ENCODE data around the gene RNASEH2A.
"Not testable (repeated sequence)": the region's sequence is repeated elsewhere in the genome, so short reads cannot be mapped to it uniquely, and the experiment has no call there.

The RNASEH2A gene

DNA sequence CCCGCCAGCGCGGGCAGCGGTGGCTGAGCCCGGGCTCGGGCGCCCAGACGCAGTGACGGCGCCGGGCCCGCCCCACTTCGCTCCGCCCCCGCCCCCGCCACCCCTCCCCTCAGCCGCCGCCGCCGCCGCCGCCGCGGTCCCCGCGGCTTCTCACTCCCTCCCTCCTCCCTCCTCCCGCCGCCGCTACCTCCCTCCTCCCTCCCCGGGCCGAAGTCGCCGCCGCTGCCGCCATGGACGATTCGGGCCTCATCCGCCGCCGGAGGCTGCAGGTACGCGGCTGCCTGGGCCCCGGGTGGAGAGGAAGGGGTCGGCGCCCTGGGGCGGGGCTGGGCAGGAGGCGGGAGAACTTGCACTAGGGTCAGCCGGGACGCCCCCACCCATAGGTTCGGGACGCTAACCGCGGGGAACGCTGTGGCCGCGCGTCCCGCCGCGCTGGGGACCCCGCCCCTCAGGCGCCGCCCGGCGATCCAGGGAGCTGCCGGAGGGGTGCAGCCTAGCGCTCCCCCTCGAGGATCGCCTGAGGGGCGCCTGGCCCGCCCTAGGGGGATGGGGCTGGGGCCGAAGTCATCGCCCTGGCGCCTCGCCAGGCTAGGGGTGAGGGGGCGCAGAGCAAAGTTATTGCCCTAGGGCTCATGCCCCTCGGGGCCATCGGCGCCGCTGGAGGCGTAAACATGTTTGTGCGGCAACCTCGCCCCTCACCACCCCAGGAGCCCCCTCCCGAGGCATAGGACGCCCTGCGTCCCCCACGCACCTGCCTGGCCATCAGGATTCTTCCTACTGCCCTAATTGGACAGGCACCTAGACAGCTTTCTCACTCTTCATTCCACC lies 27.6 kb downstream of the RNASEH2A start:
- peak; percentile 81 for DNase-seq (ENCODE audit: low spot score)

DNA sequence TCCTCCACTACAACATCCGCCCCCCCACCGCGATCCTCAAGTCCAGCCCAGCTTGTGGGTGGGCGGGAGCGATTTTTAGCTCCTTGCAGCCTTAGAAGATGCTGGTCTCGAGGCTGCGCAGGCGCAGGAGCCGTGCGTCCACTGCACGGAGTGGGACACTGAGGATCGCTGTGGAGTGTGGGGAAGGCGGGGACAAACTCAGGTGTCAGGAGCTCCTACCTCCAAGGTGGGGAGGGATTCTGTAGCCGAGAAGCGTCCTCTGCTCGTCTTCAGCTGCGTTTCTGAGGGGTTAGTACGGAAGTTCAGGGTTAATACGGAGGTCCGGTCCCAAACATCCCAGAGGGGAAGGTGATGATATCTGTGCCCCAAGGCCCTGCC lies 28.2 kb downstream of the RNASEH2A start, which contains the start of gene RTBDN:
RTBDN (minus strand) TSS at position 14 of the 378 bp plus-strand sequence. CDS start 4,600 bp downstream, outside the sequence.
- DNase-seq (ENCODE audit: low spot score), result no peak

DNA sequence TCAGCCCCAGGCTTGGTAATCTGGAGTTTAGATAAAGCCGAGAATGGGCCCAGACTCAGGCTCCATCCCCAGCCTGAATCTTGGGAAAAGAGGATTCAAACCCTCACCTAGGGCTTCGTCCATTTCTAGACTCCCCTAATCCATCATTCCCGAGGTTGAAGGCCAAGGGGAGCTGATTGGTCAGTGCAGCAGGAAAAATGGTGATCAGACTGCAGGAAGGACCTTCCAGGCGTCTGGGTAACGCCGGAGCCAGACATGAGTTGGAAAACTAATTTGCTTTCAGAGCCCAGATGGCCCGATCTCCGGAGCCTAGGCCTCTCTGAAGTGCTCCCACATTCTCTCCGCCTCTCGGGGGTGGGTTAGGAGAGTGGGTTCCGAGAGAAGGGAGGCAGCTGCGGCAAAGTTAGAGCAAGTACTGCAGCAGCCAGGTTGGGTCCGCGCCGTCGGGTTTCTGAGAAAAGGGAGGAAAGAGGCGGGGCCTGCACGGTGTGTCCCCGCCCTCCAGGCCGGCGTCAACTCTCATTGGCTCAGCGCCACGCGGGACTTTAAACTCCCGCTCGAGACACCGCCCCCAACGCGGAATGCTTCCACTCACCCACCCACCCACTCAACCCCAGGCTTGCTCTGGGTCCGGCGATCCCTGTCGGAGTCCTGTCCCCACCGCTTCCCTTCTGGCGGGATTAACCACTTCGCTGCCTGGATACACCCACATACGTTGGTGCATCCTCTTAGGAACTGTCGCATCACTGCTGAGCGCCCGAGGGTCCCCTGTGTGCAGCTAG lies 28.8 kb downstream of the RNASEH2A start:
- DNase-seq (ENCODE audit: low spot score), result peak; percentile 67

DNA sequence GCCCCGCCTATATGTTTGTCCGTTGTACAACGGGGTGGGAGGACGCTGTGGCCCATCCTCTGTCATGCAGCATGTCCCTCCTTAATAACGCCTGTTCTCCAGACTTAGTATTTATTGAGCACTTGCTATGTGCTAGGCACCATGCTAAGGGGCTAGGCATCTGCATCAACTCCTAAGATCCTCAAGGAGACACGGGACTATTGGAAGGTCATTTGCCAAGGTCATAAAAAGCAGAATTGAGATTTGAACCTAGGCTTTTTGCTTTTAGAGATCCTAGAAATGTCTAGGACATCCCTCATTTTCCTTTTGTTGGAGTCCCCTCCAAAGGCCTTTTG lies 30.1 kb downstream of the RNASEH2A start:
- no peak for DNase-seq (ENCODE audit: low spot score)

DNA sequence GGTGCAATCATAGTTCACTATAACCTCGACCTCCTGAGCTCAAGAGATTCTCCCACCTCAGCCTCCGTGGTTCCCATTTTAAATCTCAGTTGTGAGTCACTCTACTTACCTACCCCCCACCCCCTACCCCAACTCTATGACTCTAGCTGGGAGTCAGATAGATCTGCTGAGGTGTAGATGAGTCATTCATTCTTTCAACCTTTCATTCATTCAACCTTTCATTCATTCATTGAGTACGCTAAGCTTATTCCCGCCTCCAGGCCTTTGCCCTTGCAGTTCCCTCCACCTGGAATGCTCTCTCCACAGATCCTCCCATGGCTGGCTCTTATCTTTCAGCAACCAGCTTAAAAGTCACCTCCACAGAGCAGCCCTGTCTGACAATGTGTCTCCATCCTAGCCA lies 30.8 kb downstream of the RNASEH2A start:
- DNase-seq (ENCODE audit: low spot score), result no peak

DNA sequence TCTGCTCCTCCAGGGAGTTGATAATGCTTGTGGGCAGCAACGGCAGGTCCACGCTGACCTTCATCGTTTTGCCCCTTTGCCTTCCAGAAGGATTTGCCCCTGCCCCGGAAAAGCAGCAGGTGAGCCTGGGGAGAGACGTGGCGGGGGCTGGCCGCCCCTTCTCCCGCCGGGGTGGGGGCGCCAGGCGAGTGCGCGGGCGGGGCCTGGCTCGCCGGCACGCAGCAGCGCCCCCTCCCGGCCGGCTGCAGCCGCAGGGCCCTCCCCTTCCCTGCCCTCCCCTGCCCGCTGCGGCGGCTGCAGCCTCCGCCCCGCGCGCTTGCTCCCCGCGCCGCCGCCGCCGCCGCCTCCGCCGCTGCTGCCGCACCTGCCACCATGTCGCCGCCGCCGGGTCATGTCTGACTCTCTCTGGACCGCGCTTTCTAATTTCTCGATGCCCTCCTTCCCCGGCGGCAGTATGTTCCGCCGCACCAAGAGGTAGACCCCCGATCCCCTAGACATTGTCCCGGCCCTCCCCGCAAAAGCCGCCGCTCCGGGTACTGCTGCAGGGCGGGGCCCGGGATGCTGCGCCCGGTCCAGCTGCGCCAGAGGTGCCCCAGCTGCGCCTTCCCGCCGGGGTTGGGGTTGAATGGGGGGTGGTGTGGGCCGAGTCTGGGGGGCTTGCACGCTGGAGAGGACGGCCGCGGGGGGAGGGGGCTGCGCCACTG lies 31.9 kb downstream of the RNASEH2A start, which contains the start of gene MAST1:
MAST1 (plus strand) TSS at position 334 of the 704 bp plus-strand sequence; CDS start at position 392, 58 bp downstream.
- DNase-seq (ENCODE audit: low spot score), result peak; percentile 82

DNA sequence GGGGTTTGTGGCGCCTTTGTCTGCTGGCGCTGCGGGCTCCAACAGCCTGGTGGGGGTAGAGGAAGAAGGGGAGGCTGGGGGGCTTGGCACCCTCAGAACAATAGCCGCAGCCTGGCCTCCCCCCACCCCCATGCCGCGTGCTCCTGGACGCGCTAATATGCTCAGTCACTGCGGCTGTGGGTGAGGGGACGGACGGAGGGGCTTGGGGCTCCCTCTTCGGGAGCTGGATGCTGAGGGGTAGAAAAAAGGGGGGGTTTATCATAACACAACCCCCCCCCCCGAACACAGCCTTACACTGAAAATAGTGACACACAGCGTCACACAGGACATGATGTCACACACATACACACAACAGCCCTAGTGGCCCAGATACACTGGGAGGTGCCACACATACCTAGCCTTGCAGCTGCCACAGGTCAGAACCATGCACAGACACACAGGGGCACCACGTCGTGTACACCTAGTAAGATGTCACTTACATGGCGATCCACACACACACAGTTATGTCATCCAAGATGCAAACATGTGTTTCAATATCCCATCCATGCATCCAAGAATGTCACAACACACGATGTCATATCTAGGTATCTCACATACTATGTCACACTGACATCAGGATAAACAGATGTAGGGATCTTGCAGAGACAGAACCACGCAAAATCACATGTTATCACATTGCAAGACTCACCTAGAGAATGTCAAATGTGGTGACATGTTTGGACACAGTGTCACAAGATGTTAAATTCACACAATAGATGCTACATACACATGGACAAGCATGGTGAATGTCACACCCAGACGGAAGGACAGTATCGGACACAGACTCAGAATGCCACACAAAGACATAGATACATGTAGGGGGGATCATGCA lies 32.7 kb downstream of the RNASEH2A start:
- no peak for DNase-seq (ENCODE audit: low spot score)

DNA sequence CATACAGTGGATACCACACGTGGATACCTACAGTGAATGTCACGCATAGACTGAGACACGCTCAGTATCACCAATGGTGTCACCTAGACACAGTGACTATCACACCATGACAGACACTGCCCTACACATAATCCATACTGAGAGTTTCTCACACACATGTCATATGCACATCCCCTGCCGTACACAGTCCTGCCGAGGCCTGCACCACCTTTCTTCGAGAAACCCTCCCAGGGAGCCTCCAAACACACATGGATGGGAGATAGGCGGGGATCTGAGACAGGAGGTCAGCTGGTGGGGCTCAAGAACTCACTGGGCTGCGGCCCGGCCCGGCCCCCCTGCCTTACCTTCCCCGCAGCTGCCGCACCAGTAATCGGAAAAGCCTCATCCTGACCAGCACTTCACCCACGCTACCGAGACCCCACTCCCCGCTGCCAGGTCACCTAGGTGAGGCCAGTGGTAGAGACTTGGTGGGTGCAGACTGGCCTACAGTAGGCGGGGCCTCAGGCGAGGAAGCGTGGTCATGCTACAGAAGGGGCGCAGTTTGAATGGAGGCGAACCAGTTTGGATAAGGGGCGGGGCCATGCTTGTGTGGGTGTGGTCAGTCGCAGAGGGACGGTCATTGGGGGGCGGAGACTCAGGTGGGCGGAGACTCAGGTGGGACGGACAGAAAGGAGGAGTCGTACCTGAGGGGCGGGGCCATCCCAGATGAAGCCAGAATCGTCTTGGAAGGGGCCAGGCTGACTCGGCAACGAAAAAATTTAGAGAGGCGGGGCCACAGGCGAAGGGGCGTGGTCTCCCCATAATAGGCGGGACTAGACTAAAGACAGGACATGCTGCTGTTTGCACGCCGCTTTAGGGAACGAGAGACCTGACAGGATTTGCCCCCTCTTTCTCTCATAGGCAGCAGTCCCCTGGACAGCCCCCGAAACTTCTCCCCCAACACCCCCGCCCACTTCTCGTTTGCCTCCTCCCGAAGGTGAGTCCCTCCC lies 34.0 kb downstream of the RNASEH2A start:
- DNase-seq (ENCODE audit: low spot score), result peak; percentile 98

DNA sequence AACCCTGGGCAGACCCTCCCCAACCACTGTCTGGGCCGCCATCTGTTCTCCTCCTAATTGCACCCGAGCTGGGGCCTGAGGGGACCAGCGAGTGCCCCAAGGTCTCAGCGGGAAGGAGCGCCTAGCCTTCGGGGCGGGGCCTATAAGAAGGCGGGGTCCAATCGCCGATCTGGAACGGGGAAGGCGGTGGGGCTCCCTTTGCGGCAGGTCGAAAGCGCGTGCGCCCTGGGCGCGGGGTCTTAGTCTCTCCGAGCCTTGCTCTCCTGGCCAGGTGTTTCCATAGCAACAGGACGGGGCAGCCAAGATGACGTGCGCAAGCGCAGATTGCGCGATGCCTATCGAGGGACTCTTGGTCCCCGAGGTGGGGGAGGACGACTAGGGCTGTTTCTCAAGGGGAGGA lies 34.7 kb downstream of the RNASEH2A start:
- DNase-seq (ENCODE audit: low spot score), result peak; percentile 96

DNA sequence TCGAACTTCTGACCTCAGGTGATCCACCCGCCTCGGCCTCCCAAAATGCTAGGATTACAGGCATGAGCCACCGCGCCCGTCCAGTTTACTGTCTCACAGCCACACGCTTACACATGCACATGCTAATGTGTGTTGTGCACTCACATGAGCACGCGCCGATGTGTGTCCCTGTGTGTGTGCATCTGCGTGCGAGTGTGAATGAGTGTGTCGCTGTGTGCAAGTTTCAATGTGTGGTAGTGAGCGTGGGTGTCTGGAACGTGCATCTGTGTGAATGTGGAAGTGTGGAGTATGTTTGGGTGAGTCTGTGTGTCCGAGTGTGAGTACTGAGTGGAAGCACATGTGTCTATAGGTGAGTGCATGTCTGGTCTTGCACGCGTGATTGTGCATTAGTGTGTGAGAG lies 36.1 kb downstream of the RNASEH2A start:
- DNase-seq (ENCODE audit: low spot score), result no peak

DNA sequence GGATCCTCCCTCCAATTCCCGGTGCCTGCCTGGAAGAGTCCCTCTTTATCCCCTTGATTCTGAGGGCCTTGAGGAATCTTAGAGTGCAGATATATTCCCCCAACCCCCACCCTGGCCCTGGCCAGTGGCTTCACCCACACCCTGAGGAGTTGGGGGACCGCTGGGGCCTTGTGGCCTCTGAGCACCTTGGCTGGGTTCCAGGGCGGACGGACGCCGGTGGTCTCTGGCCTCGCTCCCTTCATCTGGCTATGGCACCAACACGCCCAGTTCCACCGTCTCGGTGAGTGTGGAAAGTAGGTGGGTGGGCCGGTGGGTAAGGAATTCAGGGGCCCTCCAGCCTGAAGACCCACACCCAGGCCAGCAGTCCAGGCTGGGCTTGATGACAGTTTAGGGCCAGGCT lies 36.9 kb downstream of the RNASEH2A start:
- no peak for DNase-seq (ENCODE audit: low spot score)

DNA sequence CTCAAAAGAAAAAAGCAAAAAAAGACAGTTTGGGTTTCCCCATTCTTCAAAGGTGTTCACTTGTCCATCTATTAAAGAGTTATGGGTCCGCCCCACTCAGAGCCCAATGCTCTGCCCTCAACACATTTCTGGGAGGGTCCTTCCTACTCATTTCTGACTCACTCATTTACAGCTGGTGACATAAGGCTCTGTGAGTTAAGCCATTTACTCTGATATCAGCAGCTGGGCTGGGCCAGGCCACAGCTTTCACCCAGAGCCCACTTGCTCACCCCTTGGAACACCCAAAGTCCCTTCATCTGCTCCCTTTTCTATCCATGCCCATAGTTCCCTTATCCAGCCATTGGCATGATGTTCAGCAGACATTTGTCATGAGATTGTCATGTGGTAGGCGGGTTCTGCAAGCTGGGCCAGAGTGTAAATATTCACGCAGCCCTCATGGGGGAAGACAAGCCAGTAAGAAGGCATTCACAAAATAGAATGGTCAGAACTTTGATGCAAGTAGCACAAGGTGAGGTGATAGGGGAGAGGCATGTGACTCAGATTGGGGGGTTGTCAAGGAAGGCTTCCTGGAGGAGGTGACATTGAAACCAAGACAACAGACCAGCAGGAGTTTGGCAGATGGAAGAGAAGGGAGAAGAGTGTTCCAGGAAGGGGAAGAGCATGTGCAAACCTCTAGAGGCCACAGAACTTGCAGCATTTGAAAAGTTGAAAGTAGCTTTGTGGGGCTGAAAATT lies 37.8 kb downstream of the RNASEH2A start:
- DNase-seq (ENCODE audit: low spot score), result no peak

DNA sequence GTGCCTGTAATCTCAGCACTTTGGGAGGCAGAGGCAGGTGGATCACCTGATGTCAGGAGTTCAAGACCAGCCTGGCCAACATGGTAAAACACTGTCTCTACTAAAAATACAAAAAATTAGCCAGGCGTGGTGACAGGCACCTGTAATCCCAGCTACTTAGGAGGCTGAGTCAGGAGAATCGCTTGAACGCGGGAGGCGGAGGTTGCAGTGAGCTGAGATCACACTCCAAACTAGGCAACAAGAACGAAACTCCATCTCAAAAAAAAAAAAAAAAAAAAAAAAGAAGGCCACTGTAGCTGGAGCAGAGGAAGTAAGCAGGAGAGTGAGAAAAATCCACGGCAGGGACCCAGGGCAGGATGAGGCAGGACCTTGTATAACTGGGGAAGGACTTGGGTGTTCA lies 40.2 kb downstream of the RNASEH2A start:
- DNase-seq (ENCODE audit: low spot score), result not testable (repeated sequence)

DNA sequence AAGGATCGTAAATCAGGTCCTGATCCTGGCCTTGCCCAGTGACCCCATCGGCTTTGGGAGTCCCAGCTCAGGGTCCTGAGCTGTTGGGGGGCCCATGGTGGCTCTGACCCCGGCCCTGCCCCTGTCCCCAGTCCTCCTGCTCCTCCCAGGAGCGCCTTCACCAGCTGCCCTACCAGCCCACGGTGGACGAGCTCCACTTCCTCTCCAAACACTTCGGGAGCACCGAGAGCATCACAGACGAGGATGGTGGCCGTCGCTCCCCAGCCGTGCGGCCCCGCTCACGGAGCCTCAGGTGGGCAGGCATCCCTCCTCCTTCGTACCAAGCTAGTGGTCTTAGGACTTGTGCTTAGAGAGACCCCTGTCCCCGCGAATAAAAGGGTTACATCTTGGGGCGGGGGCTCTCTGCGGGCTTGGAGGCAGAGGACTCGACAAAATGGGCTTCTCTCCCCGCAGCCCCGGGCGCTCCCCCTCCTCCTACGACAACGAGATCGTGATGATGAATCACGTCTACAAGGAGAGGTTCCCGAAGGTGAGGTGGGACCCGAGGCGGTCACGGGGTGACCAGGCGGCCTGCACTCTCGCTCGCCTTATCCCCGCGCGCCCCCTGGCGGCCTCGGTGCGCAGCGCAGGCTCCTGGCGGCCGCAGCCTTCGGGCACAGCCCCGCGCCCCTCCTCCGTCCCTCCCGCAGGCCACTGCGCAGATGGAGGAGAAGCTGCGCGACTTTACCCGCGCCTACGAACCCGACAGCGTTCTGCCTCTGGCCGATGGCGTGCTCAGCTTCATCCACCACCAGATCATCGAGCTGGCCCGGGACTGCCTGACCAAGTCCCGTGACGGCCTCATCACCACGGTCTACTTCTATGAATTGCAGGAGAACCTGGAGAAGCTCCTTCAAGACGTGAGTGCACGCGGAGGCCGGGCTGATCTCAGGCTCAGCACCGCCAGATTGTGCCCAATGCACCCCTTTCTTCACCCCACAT lies 41.1 kb downstream of the RNASEH2A start:
- peak; percentile 95 for DNase-seq (ENCODE audit: low spot score)

DNA sequence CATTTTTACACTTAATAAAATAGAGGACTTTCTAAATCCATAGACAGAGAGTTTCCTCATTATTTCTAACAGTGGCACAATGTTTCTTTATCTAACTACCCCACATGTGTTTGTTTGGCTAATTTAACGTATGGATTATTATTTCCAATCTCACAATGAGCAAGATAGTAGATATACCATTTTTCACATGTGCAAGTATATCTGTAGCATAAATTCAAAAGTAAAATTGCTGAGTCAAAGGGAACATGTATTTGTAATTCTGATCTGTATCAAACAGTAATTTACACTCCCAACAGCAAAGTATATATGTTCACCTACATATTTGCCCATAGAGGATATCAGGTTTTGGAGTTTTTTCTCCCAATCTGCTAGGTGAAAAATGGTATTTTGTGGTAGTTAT lies 50.3 kb downstream of the RNASEH2A start:
- DNase-seq (ENCODE audit: low spot score), result no peak

DNA sequence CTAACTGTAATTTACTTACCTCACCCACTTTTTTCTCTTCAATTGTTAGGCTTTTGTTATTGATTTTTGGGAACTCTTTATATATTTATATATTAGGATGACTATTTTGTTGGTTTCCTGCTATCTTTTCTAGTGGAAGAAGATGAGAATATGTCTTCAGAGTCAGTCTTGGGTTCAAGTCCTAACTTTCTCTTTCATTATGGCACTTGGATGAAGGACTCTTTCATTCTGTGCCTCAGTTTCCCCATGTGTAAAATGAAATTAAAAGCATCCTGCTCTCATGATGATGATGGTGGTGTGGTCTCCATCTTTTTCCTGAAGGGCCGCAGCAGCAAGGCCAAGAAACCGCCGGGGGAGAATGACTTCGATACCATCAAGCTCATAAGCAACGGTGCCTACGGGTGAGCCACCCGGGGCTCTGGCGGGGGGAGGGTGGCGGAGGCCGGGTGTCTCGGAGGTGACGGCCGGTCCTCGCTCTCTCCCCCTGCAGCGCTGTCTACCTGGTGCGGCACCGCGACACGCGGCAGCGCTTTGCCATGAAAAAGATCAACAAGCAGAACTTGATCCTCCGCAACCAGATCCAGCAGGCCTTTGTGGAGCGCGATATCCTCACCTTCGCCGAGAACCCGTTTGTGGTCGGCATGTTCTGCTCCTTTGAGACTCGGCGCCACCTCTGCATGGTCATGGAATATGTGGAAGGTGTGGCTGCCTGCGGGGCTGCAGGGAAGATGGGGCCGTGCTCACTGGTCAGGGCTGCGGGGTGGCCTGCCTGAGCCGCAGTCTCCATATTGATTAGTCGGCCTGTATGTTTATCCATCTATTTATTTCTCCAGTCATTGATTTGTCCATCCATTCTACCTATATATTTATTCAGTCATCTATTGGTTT lies 51.9 kb downstream of the RNASEH2A start:
- no peak for DNase-seq (ENCODE audit: low spot score)

DNA sequence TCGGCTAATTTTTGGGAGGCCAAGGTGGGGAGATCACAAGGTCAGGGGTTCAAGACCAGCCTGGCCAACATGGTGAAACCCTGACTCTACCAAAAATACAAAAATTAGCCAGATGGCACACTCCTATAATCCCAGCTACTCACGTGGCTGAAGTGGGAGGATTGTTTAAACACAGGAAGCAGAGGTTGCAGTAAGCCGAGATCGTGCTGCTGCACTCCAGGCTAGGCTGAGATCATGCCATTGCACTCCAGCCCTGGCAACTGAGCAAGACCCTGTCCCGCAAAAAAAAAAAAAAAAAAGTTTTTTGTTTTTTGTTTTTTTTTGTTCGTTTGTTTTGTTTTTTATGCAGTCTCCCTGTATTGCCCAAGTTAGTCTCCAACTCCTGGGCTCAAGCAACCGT lies 53.2 kb downstream of the RNASEH2A start:
- no peak for DNase-seq (ENCODE audit: low spot score)
